Loucy (cell line): ENCODE measurements around the gene OR8B8.

Experiments
- H2AFZ ChIP-seq: fragments of 200-600 bp; sonication (generic); 2 replicates; pipeline ENCODE4 v1.6.0; 2016; ENCODE audit warnings: antibody characterized with exemption, mild to moderate bottlenecking, low read length, moderate library complexity
- H3F3A ChIP-seq: fragments of 200-600 bp; 2 replicates; pipeline ENCODE4 v1.6.0; 2016; ENCODE audit warnings: antibody characterized with exemption, low read depth, mild to moderate bottlenecking
- H3K27me3 ChIP-seq: fragments of 200-600 bp; sonication (generic); 2 replicates; pipeline ENCODE4 v1.6.1; 2014; ENCODE audit warnings: low read length, mild to moderate bottlenecking; ENCODE audit not compliant: insufficient read depth, poor library complexity, severe bottlenecking
- H3K36me3 ChIP-seq: fragments of 200-600 bp; sonication (generic); 2 replicates; pipeline ENCODE4 v1.6.1; 2016; ENCODE audit warnings: low read length; ENCODE audit not compliant: insufficient read depth
- H3K4me1 ChIP-seq: fragments of 200-600 bp; sonication (generic); 2 replicates; pipeline ENCODE4 v1.5.1; 2014; ENCODE audit warnings: low read length, mild to moderate bottlenecking; ENCODE audit not compliant: insufficient read depth, poor library complexity, severe bottlenecking
- H3K4me2 ChIP-seq: fragments of 200-600 bp; sonication (generic); 2 replicates; pipeline ENCODE4 v1.6.0; 2014; ENCODE audit warnings: antibody characterized with exemption, low read length, low read depth, mild to moderate bottlenecking; ENCODE audit not compliant: poor library complexity, severe bottlenecking
- H3K4me3 ChIP-seq: fragments of 200-600 bp; sonication (generic); 2 replicates; pipeline ENCODE4 v1.5.1; 2014; ENCODE audit warnings: low read length, mild to moderate bottlenecking, mixed read lengths; ENCODE audit not compliant: poor library complexity, severe bottlenecking
- H3K79me2 ChIP-seq: fragments of 200-600 bp; sonication (generic); 2 replicates; pipeline ENCODE4 v1.6.1; 2014; ENCODE audit warnings: low read length; ENCODE audit not compliant: insufficient read depth
- H3K9ac ChIP-seq: fragments of 200-600 bp; sonication (generic); 2 replicates; pipeline ENCODE4 v1.6.0; 2014; ENCODE audit warnings: mild to moderate bottlenecking, low read depth, low read length, moderate library complexity; ENCODE audit not compliant: poor library complexity, severe bottlenecking
- H3K9me2 ChIP-seq: fragments of 200-600 bp; sonication (generic); replicated peaks from 2 replicates; pipeline ENCODE4 v1.6.1; 2016; ENCODE audit warnings: low read depth, low read length, mixed read lengths
- H3K9me3 ChIP-seq: fragments of 200-600 bp; sonication (generic); 2 replicates; pipeline ENCODE4 v1.6.1; 2014; ENCODE audit warnings: mild to moderate bottlenecking, antibody characterized with exemption, low read length, low read depth; ENCODE audit not compliant: insufficient read depth
- H4K20me1 ChIP-seq: fragments of 200-600 bp; sonication (generic); 2 replicates; pipeline ENCODE4 v1.6.0; 2014; ENCODE audit warnings: antibody characterized with exemption, low read length, mild to moderate bottlenecking; ENCODE audit not compliant: insufficient read depth, poor library complexity, severe bottlenecking
- CTCF ChIP-seq: fragments of 200-600 bp; sonication (generic); conservative IDR thresholded peaks from 2 replicates; pipeline ENCODE4 v1.5.1; 2014; ENCODE audit warnings: mild to moderate bottlenecking, antibody characterized with exemption, low read length
- EZH2phosphoT487 ChIP-seq: fragments of 200-600 bp; IDR thresholded peaks from 2 replicates; pipeline ENCODE4 v1.6.1; 2018; ENCODE audit warnings: antibody characterized with exemption, mild to moderate bottlenecking, moderate library complexity, borderline replicate concordance

OR8B8 gene

GRCh38 chr11:124454552-124454951 lies 9.1 kb upstream of the OR8B8 start:
- no peak overlapping the region for H3K9ac ChIP-seq
- H3K4me1 ChIP-seq: no peaks in the 10 kb centered on the region
- no peaks in the 10 kb centered on the region for H3F3A ChIP-seq
- H3K9me2 ChIP-seq: no peaks in the 10 kb centered on the region
- no peak overlapping the region for H3K4me2 ChIP-seq
- H3K79me2 ChIP-seq: no peaks in the 10 kb centered on the region
- H3K27me3 ChIP-seq: no peaks in the 10 kb centered on the region
- TF ChIP-seq EZH2phosphoT487 (no peak), CTCF (no peak)
- H2AFZ ChIP-seq: no peak overlapping the region
- H4K20me1 ChIP-seq: no peaks in the 10 kb centered on the region
- no peak overlapping the region for H3K4me3 ChIP-seq
- H3K36me3 ChIP-seq: no peaks in the 10 kb centered on the region
- no peaks in the 10 kb centered on the region for H3K9me3 ChIP-seq

- Histone ChIP-seq H3K36me3 (no peaks in the 10 kb centered on the region), H2AFZ (no peak overlapping the region), H3K9ac (no peak overlapping the region), H3K4me3 (no peak overlapping the region), H3F3A (no peaks in the 10 kb centered on the region), H4K20me1 (no peaks in the 10 kb centered on the region), H3K79me2 (no peaks in the 10 kb centered on the region), H3K27me3 (no peaks in the 10 kb centered on the region), H3K9me2 (no peaks in the 10 kb centered on the region), H3K9me3 (no peaks in the 10 kb centered on the region), H3K4me1 (no peaks in the 10 kb centered on the region), H3K4me2 (no peak overlapping the region)
- no peak for TF ChIP-seq EZH2phosphoT487
- TF ChIP-seq CTCF: no peak
Measured at GRCh38 chr11:124446916-124447315, 1.4 kb upstream of the OR8B8 start.

GRCh38 chr11:124442847-124443246 lies 2.6 kb downstream of the OR8B8 start:
- Histone ChIP-seq H3K9ac (no peak overlapping the region), H3K4me3 (no peak overlapping the region), H3K79me2 (no peaks in the 10 kb centered on the region), H3K9me2 (no peaks in the 10 kb centered on the region), H3K36me3 (no peaks in the 10 kb centered on the region), H4K20me1 (no peaks in the 10 kb centered on the region), H2AFZ (no peak overlapping the region), H3K4me1 (no peaks in the 10 kb centered on the region), H3F3A (no peaks in the 10 kb centered on the region), H3K4me2 (no peak overlapping the region), H3K27me3 (no peaks in the 10 kb centered on the region), H3K9me3 (no peaks in the 10 kb centered on the region)
- TF ChIP-seq EZH2phosphoT487: no peak
- no peak for TF ChIP-seq CTCF
